PFSK-1 (cell line): ENCODE measurements around the gene CCDC102A.

Source experiments
- FOXP2 ChIP-seq: optimal IDR thresholded peaks from 2 replicates; pipeline ENCODE3; 2011; ENCODE audit warnings: borderline replicate concordance, control low read depth, inconsistent platforms; ENCODE audit not compliant: insufficient read depth; ENCODE audit errors: extremely low read length, extremely low read depth
- POLR2AphosphoS5 ChIP-seq: IDR thresholded peaks from 2 replicates; pipeline ENCODE4 v1.6.1; 2012; ENCODE audit warnings: low read depth, mild to moderate bottlenecking, control low read depth, low read length, moderate library complexity
- SIN3A ChIP-seq: IDR thresholded peaks from 2 replicates; pipeline ENCODE4 v1.6.1; 2012; ENCODE audit warnings: mild to moderate bottlenecking, low read length, moderate library complexity, borderline replicate concordance; ENCODE audit not compliant: insufficient read depth
- TAF1 ChIP-seq: IDR thresholded peaks from 2 replicates; pipeline ENCODE4 v1.6.1; 2012; ENCODE audit warnings: low read length, control low read depth, borderline replicate concordance; ENCODE audit not compliant: insufficient read depth
- TF ChIP-seq, protein P1 (sequence below), 2 experiments: IDR thresholded peaks; 2 replicates each; pipeline versions ENCODE4 v1.6.1 to v1.8.0; 2011 to 2012; ENCODE audit warnings: low read depth in 2 of 2, low read length in 2 of 2, control low read depth in 1 of 2, inconsistent platforms in 1 of 2, mild to moderate bottlenecking in 1 of 2, moderate library complexity in 1 of 2; ENCODE audit not compliant: insufficient read depth in 1 of 2

Gene CCDC102A

DNA sequence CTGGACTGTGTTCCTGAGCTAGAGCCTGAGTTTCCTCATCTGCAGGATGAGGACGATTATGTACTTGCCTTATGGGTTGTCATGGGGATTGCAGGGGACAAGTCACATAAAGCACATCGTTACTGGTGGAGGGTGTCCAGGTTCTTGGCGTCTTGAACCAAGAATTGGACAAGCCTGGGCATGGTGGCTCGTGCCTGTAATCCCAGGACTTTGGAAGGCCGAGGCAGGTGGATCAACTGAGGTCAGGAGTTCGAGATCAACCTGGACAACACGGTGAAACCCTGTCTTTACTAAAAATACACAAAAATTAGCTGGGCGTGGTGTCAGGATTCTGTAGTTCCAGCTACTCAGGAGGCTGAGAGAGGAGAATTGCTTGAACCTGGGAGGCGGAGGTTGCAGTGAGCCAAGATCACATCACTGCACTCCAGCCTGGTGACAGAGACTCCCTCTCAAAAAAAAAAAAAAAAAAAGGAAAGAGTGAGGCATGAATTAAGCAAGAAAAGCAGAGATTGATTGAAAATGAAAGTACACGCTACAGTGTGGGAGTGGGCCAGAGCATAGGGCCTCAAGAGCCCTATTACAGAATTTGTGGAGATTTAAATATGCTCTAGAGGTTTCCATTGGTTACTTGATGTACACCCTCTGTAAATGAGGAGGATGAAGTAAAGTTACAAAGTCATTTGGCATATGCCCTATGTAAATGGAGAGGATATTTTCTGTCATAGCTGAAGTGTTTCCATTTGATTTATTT, 36.8 kb upstream of the CCDC102A start:
- TF ChIP-seq POLR2AphosphoS5 = no peak
- no peak for TF ChIP-seq SIN3A
- no peak for TF ChIP-seq FOXP2
- no peak for TF ChIP-seq TAF1
- TF ChIP-seq, protein P1, sequence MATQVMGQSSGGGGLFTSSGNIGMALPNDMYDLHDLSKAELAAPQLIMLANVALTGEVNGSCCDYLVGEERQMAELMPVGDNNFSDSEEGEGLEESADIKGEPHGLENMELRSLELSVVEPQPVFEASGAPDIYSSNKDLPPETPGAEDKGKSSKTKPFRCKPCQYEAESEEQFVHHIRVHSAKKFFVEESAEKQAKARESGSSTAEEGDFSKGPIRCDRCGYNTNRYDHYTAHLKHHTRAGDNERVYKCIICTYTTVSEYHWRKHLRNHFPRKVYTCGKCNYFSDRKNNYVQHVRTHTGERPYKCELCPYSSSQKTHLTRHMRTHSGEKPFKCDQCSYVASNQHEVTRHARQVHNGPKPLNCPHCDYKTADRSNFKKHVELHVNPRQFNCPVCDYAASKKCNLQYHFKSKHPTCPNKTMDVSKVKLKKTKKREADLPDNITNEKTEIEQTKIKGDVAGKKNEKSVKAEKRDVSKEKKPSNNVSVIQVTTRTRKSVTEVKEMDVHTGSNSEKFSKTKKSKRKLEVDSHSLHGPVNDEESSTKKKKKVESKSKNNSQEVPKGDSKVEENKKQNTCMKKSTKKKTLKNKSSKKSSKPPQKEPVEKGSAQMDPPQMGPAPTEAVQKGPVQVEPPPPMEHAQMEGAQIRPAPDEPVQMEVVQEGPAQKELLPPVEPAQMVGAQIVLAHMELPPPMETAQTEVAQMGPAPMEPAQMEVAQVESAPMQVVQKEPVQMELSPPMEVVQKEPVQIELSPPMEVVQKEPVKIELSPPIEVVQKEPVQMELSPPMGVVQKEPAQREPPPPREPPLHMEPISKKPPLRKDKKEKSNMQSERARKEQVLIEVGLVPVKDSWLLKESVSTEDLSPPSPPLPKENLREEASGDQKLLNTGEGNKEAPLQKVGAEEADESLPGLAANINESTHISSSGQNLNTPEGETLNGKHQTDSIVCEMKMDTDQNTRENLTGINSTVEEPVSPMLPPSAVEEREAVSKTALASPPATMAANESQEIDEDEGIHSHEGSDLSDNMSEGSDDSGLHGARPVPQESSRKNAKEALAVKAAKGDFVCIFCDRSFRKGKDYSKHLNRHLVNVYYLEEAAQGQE (IDR thresholded peaks at IDR 0.05; ENCODE audit: insufficient read depth in 1 of 2, low read depth in 2 of 2, low read length in 2 of 2) = no peak

DNA sequence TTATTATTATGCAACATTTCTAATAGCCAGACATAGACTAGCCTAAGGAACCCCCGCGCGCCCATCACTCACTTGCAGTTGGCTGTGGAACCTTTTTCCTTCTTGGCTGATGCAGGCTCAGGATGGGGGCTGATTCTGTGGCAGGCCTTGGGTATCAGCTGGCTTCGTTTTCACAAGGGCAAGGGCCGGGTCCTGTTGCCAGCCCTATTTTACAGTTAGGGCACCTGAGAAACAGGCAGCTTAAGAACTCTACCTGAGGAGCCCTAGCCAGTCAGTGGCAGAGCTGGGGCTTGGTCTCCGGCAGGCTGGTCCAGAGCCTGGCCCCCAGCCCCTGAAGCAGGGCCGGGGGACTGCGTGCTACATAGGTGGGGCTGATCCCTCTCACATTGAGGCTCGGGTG, 34.7 kb upstream of the CCDC102A start:
- TF ChIP-seq POLR2AphosphoS5 (no peak), SIN3A (no peak), FOXP2 (no peak), TAF1 (no peak)
- TF ChIP-seq, protein P1 (IDR thresholded peaks at IDR 0.05; ENCODE audit: insufficient read depth in 1 of 2, low read depth in 2 of 2, low read length in 2 of 2) = no peak

DNA sequence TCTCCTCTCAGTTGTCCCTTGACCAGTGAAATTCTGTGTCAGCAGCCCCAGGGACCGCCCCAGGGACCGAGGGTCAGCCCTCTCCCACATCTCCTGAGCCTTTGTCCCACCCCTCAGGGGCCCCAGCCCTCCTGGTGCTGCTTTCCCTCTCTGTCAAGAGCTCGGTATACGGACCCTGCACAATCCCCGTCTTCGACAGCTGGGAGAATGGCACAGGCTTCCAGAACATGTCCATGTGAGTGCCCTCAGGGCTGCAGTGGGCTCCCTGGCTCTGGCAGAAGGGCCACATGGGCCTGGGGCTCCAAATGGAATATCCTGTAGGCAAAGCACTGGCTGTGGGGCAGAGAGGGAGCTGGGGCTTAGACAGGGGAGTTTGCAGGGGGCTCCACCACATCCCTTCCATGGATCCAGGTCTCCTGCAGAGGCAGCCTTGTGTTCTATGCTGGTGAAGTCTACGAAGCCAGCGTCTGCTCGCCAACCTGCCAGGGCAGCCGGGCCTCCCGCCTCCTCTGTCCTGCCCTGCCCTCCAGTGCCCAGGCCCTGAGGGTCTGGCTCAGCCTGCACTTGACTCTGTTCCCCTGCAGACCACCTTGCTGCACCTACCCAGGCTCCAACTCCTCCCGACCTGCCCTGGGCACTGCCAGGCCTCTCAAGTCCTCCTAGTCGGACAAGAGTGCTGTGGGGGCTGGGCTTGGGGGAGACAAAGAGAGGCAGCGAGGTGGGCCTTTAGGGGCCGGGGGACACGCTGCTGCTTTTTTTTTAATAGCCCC, 34.1 kb upstream of the CCDC102A start:
- TF ChIP-seq FOXP2 (no peak), POLR2AphosphoS5 (no peak), TAF1 (no peak), SIN3A (no peak)
- TF ChIP-seq, protein P1 (IDR thresholded peaks at IDR 0.05; ENCODE audit: insufficient read depth in 1 of 2, low read depth in 2 of 2, low read length in 2 of 2) = no peak

DNA sequence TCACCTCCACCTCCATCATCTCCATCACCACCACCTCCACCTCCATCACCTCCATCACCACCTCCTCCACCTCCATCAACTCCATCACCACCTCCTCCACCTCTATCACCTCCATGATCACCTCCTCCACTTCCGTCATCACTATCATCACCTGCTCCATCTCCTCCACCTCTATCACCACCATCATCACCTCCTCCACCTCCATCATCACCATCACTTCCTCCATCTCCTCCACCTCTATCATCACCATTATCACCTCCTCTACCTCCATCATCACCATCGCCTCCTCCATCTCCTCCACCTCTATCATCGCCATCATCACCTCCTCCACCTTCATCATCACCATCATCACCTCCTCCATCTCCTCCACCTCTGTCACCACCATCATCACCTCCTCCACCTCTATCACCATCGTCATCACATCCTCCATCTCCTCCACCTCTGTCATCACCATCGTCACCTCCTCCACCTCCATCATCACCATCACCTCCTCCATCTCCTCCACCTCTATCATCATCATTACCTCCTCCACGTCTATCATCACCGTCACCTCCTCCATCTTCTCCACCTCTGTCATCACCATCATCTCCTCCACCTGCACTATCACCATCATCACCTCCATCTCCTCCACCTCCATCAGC, 33.1 kb upstream of the CCDC102A start:
- no peak for TF ChIP-seq FOXP2
- no peak for TF ChIP-seq SIN3A
- TF ChIP-seq POLR2AphosphoS5 = no peak
- no peak for TF ChIP-seq TAF1
- TF ChIP-seq, protein P1 (IDR thresholded peaks at IDR 0.05; ENCODE audit: insufficient read depth in 1 of 2, low read depth in 2 of 2, low read length in 2 of 2) = no peak
